HEK293 (cell line): Measurements from ENCODE around the gene TREX2.

Source experiments
- CTCF ChIA-PET: fragments of 350-600 bp; formaldehyde crosslinking; extraction: SDS; loops from one replicate; lab custom pipeline; 2021; ENCODE audit warnings: antibody characterized with exemption; lab: Yijun Ruan, JAX
- POLR2A ChIA-PET: fragments of 300-600 bp; formaldehyde crosslinking; extraction: SDS; loops from one replicate; lab custom pipeline; 2020; ENCODE audit warnings: antibody characterized with exemption, inconsistent platforms; lab: Yijun Ruan, JAX
- H3K27ac ChIP-seq: fragments of 200-500 bp; sonication (Bioruptor generic); 2 replicates; pipeline ENCODE4 v1.5.1; 2014; ENCODE audit warnings: low read depth, low read length, control low read depth, inconsistent platforms; ENCODE audit errors: extremely low read depth
- H3K36me3 ChIP-seq, 2 experiments: fragments of 200-500 bp in 1 of 2; sonication (Bioruptor generic) in 1 of 2; 1 replicate in 1 of 2; 2 replicates in 1 of 2; pipeline ENCODE4 v1.5.1; 2014 to 2017; ENCODE audit warnings: inconsistent platforms in 2 of 2, low read length in 2 of 2; ENCODE audit not compliant: control insufficient read depth in 2 of 2, insufficient read depth in 1 of 2
- H3K4me1 ChIP-seq: fragments of 200-500 bp; sonication (Bioruptor generic); 2 replicates; pipeline ENCODE4 v1.5.1; 2014; ENCODE audit warnings: mild to moderate bottlenecking, low read length, inconsistent platforms; ENCODE audit not compliant: control insufficient read depth, insufficient read depth
- H3K4me3 ChIP-seq: 2 replicates; pipeline ENCODE4 v1.5.1; 2011; ENCODE audit warnings: low read depth, mild to moderate bottlenecking, control low read depth, low read length, moderate library complexity
- H3K9me3 ChIP-seq: fragments of 200-500 bp; sonication (Bioruptor generic); 2 replicates; pipeline ENCODE4 v1.5.1; 2014; ENCODE audit warnings: low read depth, low read length, inconsistent platforms; ENCODE audit not compliant: control insufficient read depth, insufficient read depth
- BCL11A ChIP-seq: fragments of 450-650 bp; formaldehyde crosslinking; IDR thresholded peaks from 2 replicates; pipeline ENCODE4 v1.5.1; 2016; ENCODE audit warnings: low read depth, missing biosample characterization, missing genetic modification characterization
- EGR2 ChIP-seq: fragments of 450-650 bp; formaldehyde crosslinking; IDR thresholded peaks from 2 replicates; pipeline ENCODE4 v1.5.1; 2016; ENCODE audit warnings: low read depth, missing biosample characterization, missing genetic modification characterization
- GLI2 ChIP-seq: fragments of 450-650 bp; formaldehyde crosslinking; IDR thresholded peaks from 2 replicates; pipeline ENCODE4; 2017; ENCODE audit warnings: missing biosample characterization, missing genetic modification characterization, low read depth, borderline replicate concordance
- GLI4 ChIP-seq: fragments of 450-650 bp; formaldehyde crosslinking; IDR thresholded peaks from 2 replicates; pipeline ENCODE4 v1.5.1; 2016; ENCODE audit warnings: missing biosample characterization, missing genetic modification characterization
- GLIS2 ChIP-seq: fragments of 450-650 bp; formaldehyde crosslinking; IDR thresholded peaks from 2 replicates; pipeline ENCODE4 v1.5.1; 2016; ENCODE audit warnings: missing biosample characterization, missing genetic modification characterization
- HOXA7 ChIP-seq: sonication (generic); formaldehyde crosslinking; IDR thresholded peaks from 2 replicates; pipeline ENCODE4 v1.8.1; 2022; ENCODE audit warnings: missing genetic modification reagents, borderline replicate concordance
- INSM2 ChIP-seq: fragments of 450-650 bp; formaldehyde crosslinking; IDR thresholded peaks from 2 replicates; pipeline ENCODE4 v1.5.1; 2016; ENCODE audit warnings: missing biosample characterization, missing genetic modification characterization
- PRDM6 ChIP-seq: fragments of 450-650 bp; formaldehyde crosslinking; IDR thresholded peaks from 2 replicates; pipeline ENCODE4 v1.5.1; 2017; ENCODE audit warnings: missing biosample characterization, missing genetic modification characterization
- REPIN1 ChIP-seq: fragments of 450-650 bp; formaldehyde crosslinking; IDR thresholded peaks from 2 replicates; pipeline ENCODE4 v1.5.1; 2017; ENCODE audit warnings: missing biosample characterization, missing genetic modification characterization, low read depth
- SCRT2 ChIP-seq: fragments of 450-650 bp; formaldehyde crosslinking; IDR thresholded peaks from 2 replicates; pipeline ENCODE4 v1.5.1; 2016; ENCODE audit warnings: missing biosample characterization, missing genetic modification characterization
- ZBTB1 ChIP-seq: fragments of 450-650 bp; formaldehyde crosslinking; IDR thresholded peaks from 2 replicates; pipeline ENCODE4 v1.5.1; 2016; ENCODE audit warnings: missing biosample characterization, missing genetic modification characterization
- ZBTB17 ChIP-seq: fragments of 450-650 bp; formaldehyde crosslinking; IDR thresholded peaks from 2 replicates; pipeline ENCODE4 v1.5.1; 2016; ENCODE audit warnings: missing biosample characterization, missing genetic modification characterization
- ZBTB21 ChIP-seq: fragments of 450-650 bp; formaldehyde crosslinking; IDR thresholded peaks from 2 replicates; pipeline ENCODE4 v1.5.1; 2017; ENCODE audit warnings: missing biosample characterization, missing genetic modification characterization
- ZFHX2 ChIP-seq: fragments of 450-650 bp; formaldehyde crosslinking; conservative IDR thresholded peaks from 2 replicates; pipeline ENCODE4 v1.5.1; 2016; ENCODE audit warnings: missing biosample characterization, missing genetic modification characterization
- ZFP41 ChIP-seq: fragments of 450-650 bp; formaldehyde crosslinking; IDR thresholded peaks from 2 replicates; pipeline ENCODE4 v1.5.1; 2016; ENCODE audit warnings: missing biosample characterization, missing genetic modification characterization, borderline replicate concordance
- ZFP69B ChIP-seq: fragments of 450-650 bp; formaldehyde crosslinking; IDR thresholded peaks from 2 replicates; pipeline ENCODE4 v1.5.1; 2016; ENCODE audit warnings: missing biosample characterization, missing genetic modification characterization
- ZNF211 ChIP-seq: fragments of 450-650 bp; formaldehyde crosslinking; IDR thresholded peaks from 2 replicates; pipeline ENCODE4 v1.5.1; 2016; ENCODE audit warnings: low read depth, missing biosample characterization, missing genetic modification characterization
- ZNF341 ChIP-seq: fragments of 450-650 bp; formaldehyde crosslinking; IDR thresholded peaks from 2 replicates; pipeline ENCODE4; 2016; ENCODE audit warnings: low read depth, missing biosample characterization, missing genetic modification characterization
- ZNF514 ChIP-seq: fragments of 450-650 bp; formaldehyde crosslinking; IDR thresholded peaks from 2 replicates; pipeline ENCODE4 v1.5.1; 2016; ENCODE audit warnings: missing biosample characterization, missing genetic modification characterization
- ZNF521 ChIP-seq: fragments of 450-650 bp; formaldehyde crosslinking; IDR thresholded peaks from 2 replicates; pipeline ENCODE4 v1.5.1; 2017; ENCODE audit warnings: missing biosample characterization, mild to moderate bottlenecking, missing genetic modification characterization
- ZNF610 ChIP-seq: fragments of 450-650 bp; formaldehyde crosslinking; IDR thresholded peaks from 2 replicates; pipeline ENCODE4 v1.5.1; 2016; ENCODE audit warnings: missing biosample characterization, missing genetic modification characterization, borderline replicate concordance
- ZNF623 ChIP-seq: fragments of 450-650 bp; formaldehyde crosslinking; IDR thresholded peaks from 2 replicates; pipeline ENCODE4 v1.5.1; 2016; ENCODE audit warnings: missing biosample characterization, missing genetic modification characterization
- ZNF658 ChIP-seq: fragments of 450-650 bp; formaldehyde crosslinking; IDR thresholded peaks from 2 replicates; pipeline ENCODE4; 2016; ENCODE audit warnings: missing biosample characterization, missing genetic modification characterization
- ZNF677 ChIP-seq: fragments of 450-650 bp; IDR thresholded peaks from 2 replicates; pipeline ENCODE4 v1.5.0; 2018; ENCODE audit warnings: missing biosample characterization, mild to moderate bottlenecking, missing genetic modification characterization, moderate library complexity
- ZNF785 ChIP-seq: fragments of 450-650 bp; formaldehyde crosslinking; IDR thresholded peaks from 2 replicates; pipeline ENCODE4 v1.5.1; 2016; ENCODE audit warnings: missing biosample characterization, missing genetic modification characterization
- TF ChIP-seq, protein P1 (sequence below): fragments of 450-650 bp; formaldehyde crosslinking; IDR thresholded peaks from 2 replicates; pipeline ENCODE4 v1.5.1; 2016; ENCODE audit warnings: missing biosample characterization, missing genetic modification characterization
- TF ChIP-seq, protein P2 (sequence below): fragments of 450-650 bp; IDR thresholded peaks from 2 replicates; pipeline ENCODE4 v1.5.1; 2018; ENCODE audit warnings: missing biosample characterization, mild to moderate bottlenecking, missing genetic modification characterization

The TREX2 gene

DNA sequence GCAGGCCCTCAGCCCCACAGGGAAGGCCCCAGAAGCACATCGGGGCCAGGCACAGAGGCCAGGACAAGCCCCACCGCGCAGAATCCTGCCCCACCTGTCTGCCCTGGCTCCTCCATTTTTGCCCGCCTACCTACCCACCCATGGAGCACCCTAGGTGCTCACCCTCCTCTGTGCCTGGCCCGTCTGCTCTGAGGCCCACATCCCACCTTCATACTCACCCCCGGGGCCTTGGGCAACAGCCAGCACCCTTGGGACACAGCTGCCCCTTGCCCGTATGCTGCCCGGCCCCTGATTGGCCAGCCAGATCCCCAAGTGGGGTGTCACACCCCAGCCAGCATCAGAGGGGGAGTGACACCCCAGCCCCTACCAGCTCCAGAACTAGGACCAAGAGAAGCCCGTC is 10.8 kb upstream of the TREX2 start:
- Histone ChIP-seq H3K36me3 (peaks cover 5 to 45% of the 10 kb centered on the region in 2 experiments; a peak in 2 of 3 replicates), H3K4me1 (no peaks in the 10 kb centered on the region), H3K9me3 (no peaks in the 10 kb centered on the region), H3K4me3 (no peak overlapping the region), H3K27ac (no peak overlapping the region)
- TF ChIP-seq ZBTB17 (tag by site-specific recombination) = no peak
- no peak for TF ChIP-seq ZBTB21 (tag by site-specific recombination)
- TF ChIP-seq ZNF677 (tag by site-specific recombination) = no peak
- TF ChIP-seq ZNF521 (tag by site-specific recombination) = no peak
- TF ChIP-seq ZNF211 (tag by site-specific recombination) = no peak
- no peak for TF ChIP-seq ZNF785
- TF ChIP-seq BCL11A (tag by site-specific recombination) = no peak
- TF ChIP-seq GLI2 (tag by site-specific recombination) = no peak
- ChIA-PET POLR2A (no interaction called here), CTCF (interaction anchor here (0.6 kb wide), 1 partner anchor 151 kb away, joined by 3 read pairs; no protein-coding TSS in a partner anchor)

DNA sequence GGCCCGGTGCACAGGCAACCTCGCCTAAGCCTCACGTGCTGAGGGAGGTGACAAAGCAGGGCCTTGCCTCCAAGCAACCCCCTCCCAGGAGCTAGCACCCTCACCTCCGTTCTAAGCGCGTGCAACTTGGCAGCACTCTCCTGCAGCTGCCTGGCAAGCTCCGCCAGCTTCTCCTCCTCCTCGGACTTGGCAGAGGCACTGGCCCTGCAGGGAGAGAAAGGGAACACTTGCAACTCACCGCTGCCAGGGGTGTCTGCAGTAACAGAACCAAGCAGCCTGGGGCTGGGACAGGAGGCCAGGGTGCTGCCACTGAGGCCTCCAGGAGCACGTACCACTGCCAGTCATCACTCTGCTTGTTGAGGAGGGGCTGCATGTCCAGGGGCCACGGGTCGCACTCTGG is 10.3 kb upstream of the TREX2 start:
- Histone ChIP-seq H3K27ac (no peak overlapping the region), H3K4me1 (no peaks in the 10 kb centered on the region), H3K4me3 (no peak overlapping the region), H3K9me3 (no peaks in the 10 kb centered on the region), H3K36me3 (peaks cover 5 to 42% of the 10 kb centered on the region in 2 experiments; a peak in 2 of 3 replicates)
- no peak for TF ChIP-seq ZFHX2 (tag by site-specific recombination)
- no peak for TF ChIP-seq HOXA7 (CRISPR knock-in tag)
- no peak for TF ChIP-seq SCRT2 (tag by site-specific recombination)
- no peak for TF ChIP-seq ZNF514 (tag by site-specific recombination)
- TF ChIP-seq, protein P1, sequence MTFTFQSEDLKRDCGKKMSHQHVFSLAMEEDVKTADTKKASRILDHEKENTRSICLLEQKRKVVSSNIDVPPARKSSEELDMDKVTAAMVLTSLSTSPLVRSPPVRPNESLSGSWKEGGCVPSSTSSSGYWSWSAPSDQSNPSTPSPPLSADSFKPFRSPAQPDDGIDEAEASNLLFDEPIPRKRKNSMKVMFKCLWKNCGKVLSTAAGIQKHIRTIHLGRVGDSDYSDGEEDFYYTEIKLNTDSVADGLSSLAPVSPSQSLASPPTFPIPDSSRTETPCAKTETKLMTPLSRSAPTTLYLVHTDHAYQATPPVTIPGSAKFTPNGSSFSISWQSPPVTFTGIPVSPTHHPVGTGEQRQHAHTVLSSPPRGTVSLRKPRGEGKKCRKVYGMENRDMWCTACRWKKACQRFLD (tag by site-specific recombination) = no peak
- no peak for TF ChIP-seq ZFP41 (tag by site-specific recombination)
- TF ChIP-seq EGR2 = no peak
- TF ChIP-seq ZFP69B = no peak
- no peak for TF ChIP-seq GLIS2 (tag by site-specific recombination)
- no peak for TF ChIP-seq ZNF658
- no peak for TF ChIP-seq PRDM6 (tag by site-specific recombination)
- TF ChIP-seq, protein P2, sequence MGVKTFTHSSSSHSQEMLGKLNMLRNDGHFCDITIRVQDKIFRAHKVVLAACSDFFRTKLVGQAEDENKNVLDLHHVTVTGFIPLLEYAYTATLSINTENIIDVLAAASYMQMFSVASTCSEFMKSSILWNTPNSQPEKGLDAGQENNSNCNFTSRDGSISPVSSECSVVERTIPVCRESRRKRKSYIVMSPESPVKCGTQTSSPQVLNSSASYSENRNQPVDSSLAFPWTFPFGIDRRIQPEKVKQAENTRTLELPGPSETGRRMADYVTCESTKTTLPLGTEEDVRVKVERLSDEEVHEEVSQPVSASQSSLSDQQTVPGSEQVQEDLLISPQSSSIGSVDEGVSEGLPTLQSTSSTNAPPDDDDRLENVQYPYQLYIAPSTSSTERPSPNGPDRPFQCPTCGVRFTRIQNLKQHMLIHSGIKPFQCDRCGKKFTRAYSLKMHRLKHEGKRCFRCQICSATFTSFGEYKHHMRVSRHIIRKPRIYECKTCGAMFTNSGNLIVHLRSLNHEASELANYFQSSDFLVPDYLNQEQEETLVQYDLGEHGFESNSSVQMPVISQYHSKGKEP (tag by site-specific recombination) = no peak
- no peak for TF ChIP-seq INSM2 (tag by site-specific recombination)
- TF ChIP-seq GLI4 = no peak
- TF ChIP-seq ZNF610 = no peak
- no peak for TF ChIP-seq ZNF341 (tag by site-specific recombination)
- TF ChIP-seq ZNF623 (tag by site-specific recombination) = no peak
- no peak for TF ChIP-seq ZBTB1 (tag by site-specific recombination)
- TF ChIP-seq REPIN1 (tag by site-specific recombination) = no peak
- ChIA-PET POLR2A (interaction anchor here (0.6 kb wide), 1 partner anchor 18 kb away, joined by 6 read pairs; no protein-coding TSS in a partner anchor), CTCF (no interaction called here)
